GM06990 (cell line): Measurements from ENCODE around the gene CELSR3.

Experiments
- DNase-seq: peaks from one replicate; pipeline ENCODE4 v3.0.0-alpha.2; 2011; ENCODE audit not compliant: insufficient read length; ENCODE audit errors: extremely low read depth
- H3K27me3 ChIP-seq: replicated peaks from 2 replicates; pipeline ENCODE4 v1.6.0; 2011; ENCODE audit warnings: low read length; ENCODE audit not compliant: control insufficient read depth, insufficient read depth
- H3K36me3 ChIP-seq: 2 replicates; pipeline ENCODE4 v1.5.1; 2011; ENCODE audit warnings: low read length; ENCODE audit not compliant: control insufficient read depth, insufficient read depth
- H3K4me3 ChIP-seq: replicated peaks from 2 replicates; pipeline ENCODE4 v1.5.1; 2011; ENCODE audit warnings: low read depth, mild to moderate bottlenecking, control low read depth, low read length
- CTCF ChIP-seq: IDR thresholded peaks from 2 replicates; pipeline ENCODE4 v1.5.1; 2011; ENCODE audit warnings: low read length, control low read depth, mild to moderate bottlenecking, inconsistent platforms; ENCODE audit not compliant: insufficient read depth, poor library complexity, severe bottlenecking

The CELSR3 gene

GRCh38 chr3:48623851-48624547, 38.7 kb downstream of the CELSR3 start:
- no peak overlapping the region for H3K4me3 ChIP-seq
- no peak for TF ChIP-seq CTCF
- H3K27me3 ChIP-seq: no peaks in the 10 kb centered on the region
- H3K36me3 ChIP-seq: peaks cover 8% of the 10 kb centered on the region
- no peak for DNase-seq

GRCh38 chr3:48621461-48621869, 41.2 kb downstream of the CELSR3 start, which contains the start of gene TMEM89:
Gene TMEM89, minus strand, starts transcription at chr3:48621769. Its CDS starts 13 bp downstream, at chr3:48621756.
- no peaks in the 10 kb centered on the region for H3K27me3 ChIP-seq
- DNase-seq: no peak
- TF ChIP-seq CTCF: no peak
- H3K36me3 ChIP-seq: peaks cover 6% of the 10 kb centered on the region
- H3K4me3 ChIP-seq: no peak within 1 kb of the TSS

GRCh38 chr3:48619541-48620524, 42.9 kb downstream of the CELSR3 start:
- Histone ChIP-seq H3K4me3 (no peak overlapping the region), H3K36me3 (no peaks in the 10 kb centered on the region), H3K27me3 (no peaks in the 10 kb centered on the region)
- DNase-seq: no peak
- TF ChIP-seq CTCF: no peak

- Histone ChIP-seq H3K36me3 (no peaks in the 10 kb centered on the region), H3K4me3 (no peak overlapping the region), H3K27me3 (no peaks in the 10 kb centered on the region)
- DNase-seq: no peak
- no peak for TF ChIP-seq CTCF
Observed at GRCh38 chr3:48617559-48617958, 45.1 kb downstream of the CELSR3 start.

- Histone ChIP-seq H3K36me3 (no peaks in the 10 kb centered on the region), H3K27me3 (no peaks in the 10 kb centered on the region), H3K4me3 (no peak overlapping the region)
- DNase-seq: no peak
- TF ChIP-seq CTCF: no peak
Observed at GRCh38 chr3:48614044-48614443, 48.6 kb downstream of the CELSR3 start.
